ENCODE results near the gene FALEC. TPM values are rescaled to one million over a fixed set of nuclear protein-coding genes. Genes with fewer than 3 reads are reported as not detected.
A peak's percentile ranks its signal among the peaks of the same experiment; 100 is the strongest.

The FALEC gene
- total and polyA plus RNA-seq, 9 of the 15 experiments (the other 6 are each of a cell fraction or from before 2014, with no cell fraction given), result 0.15 to 1.8 (median 0.53) TPM; not detected in 5

GRCh38 chr1:150561974-150562445 lies 46.5 kb downstream of the FALEC start (continued):
- TF ChIP-seq, protein P1, sequence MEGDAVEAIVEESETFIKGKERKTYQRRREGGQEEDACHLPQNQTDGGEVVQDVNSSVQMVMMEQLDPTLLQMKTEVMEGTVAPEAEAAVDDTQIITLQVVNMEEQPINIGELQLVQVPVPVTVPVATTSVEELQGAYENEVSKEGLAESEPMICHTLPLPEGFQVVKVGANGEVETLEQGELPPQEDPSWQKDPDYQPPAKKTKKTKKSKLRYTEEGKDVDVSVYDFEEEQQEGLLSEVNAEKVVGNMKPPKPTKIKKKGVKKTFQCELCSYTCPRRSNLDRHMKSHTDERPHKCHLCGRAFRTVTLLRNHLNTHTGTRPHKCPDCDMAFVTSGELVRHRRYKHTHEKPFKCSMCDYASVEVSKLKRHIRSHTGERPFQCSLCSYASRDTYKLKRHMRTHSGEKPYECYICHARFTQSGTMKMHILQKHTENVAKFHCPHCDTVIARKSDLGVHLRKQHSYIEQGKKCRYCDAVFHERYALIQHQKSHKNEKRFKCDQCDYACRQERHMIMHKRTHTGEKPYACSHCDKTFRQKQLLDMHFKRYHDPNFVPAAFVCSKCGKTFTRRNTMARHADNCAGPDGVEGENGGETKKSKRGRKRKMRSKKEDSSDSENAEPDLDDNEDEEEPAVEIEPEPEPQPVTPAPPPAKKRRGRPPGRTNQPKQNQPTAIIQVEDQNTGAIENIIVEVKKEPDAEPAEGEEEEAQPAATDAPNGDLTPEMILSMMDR (IDR thresholded peaks at IDR 0.05 in 2 of 3, conservative IDR thresholded peaks at IDR 0.05 in 1 of 3; ENCODE audit: insufficient read depth in 2 of 3, low read depth in 1 of 3, low read length in 3 of 3), result no peak
- no peak for TF ChIP-seq ZNF436 (CRISPR knock-in tag; IDR thresholded peaks at IDR 0.05)
- no peak for TF ChIP-seq ZNF184 (CRISPR knock-in tag; IDR thresholded peaks at IDR 0.05)
- TF ChIP-seq HNRNPH1 (optimal IDR thresholded peaks at IDR 0.05; ENCODE audit: low read depth, low read length), result no peak
- no peak for TF ChIP-seq GATA2 (CRISPR knock-in tag; IDR thresholded peaks at IDR 0.05)
- no peak for TF ChIP-seq MAX (CRISPR knock-in tag; IDR thresholded peaks at IDR 0.05)
- 0 out of 2 replicates have a peak, but pooled peaks have one; percentile 42 for TF ChIP-seq ILF3 (IDR thresholded peaks at IDR 0.05; ENCODE audit: borderline replicate concordance)
- TF ChIP-seq ESRRA (IDR thresholded peaks at IDR 0.05; ENCODE audit: borderline replicate concordance, low read depth), result peak; percentile 12; the same call in 1 of the 2 replicates
- TF ChIP-seq DDX20 (tag; IDR thresholded peaks at IDR 0.05; ENCODE audit: low read depth), result no peak
- no peak for TF ChIP-seq FOXK2 (conservative IDR thresholded peaks at IDR 0.05 in 1 of 2, IDR thresholded peaks at IDR 0.05 in 1 of 2; ENCODE audit: low read depth in 2 of 2)
- no peak for TF ChIP-seq TBP (optimal IDR thresholded peaks at IDR 0.05; ENCODE audit: low read depth, low read length)
- TF ChIP-seq PHF21A (IDR thresholded peaks at IDR 0.05; ENCODE audit: borderline replicate concordance, low read depth), result no peak
- TF ChIP-seq, protein P2, sequence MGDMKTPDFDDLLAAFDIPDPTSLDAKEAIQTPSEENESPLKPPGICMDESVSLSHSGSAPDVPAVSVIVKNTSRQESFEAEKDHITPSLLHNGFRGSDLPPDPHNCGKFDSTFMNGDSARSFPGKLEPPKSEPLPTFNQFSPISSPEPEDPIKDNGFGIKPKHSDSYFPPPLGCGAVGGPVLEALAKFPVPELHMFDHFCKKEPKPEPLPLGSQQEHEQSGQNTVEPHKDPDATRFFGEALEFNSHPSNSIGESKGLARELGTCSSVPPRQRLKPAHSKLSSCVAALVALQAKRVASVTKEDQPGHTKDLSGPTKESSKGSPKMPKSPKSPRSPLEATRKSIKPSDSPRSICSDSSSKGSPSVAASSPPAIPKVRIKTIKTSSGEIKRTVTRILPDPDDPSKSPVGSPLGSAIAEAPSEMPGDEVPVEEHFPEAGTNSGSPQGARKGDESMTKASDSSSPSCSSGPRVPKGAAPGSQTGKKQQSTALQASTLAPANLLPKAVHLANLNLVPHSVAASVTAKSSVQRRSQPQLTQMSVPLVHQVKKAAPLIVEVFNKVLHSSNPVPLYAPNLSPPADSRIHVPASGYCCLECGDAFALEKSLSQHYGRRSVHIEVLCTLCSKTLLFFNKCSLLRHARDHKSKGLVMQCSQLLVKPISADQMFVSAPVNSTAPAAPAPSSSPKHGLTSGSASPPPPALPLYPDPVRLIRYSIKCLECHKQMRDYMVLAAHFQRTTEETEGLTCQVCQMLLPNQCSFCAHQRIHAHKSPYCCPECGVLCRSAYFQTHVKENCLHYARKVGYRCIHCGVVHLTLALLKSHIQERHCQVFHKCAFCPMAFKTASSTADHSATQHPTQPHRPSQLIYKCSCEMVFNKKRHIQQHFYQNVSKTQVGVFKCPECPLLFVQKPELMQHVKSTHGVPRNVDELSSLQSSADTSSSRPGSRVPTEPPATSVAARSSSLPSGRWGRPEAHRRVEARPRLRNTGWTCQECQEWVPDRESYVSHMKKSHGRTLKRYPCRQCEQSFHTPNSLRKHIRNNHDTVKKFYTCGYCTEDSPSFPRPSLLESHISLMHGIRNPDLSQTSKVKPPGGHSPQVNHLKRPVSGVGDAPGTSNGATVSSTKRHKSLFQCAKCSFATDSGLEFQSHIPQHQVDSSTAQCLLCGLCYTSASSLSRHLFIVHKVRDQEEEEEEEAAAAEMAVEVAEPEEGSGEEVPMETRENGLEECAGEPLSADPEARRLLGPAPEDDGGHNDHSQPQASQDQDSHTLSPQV (IDR thresholded peaks at IDR 0.05), result no peak
- no peak for TF ChIP-seq MEIS2 (IDR thresholded peaks at IDR 0.05; ENCODE audit: partially characterized antibody)
- TF ChIP-seq ESRRB (CRISPR knock-in tag; IDR thresholded peaks at IDR 0.05; ENCODE audit: borderline replicate concordance), result no peak
- TF ChIP-seq CREBBP (IDR thresholded peaks at IDR 0.05; ENCODE audit: low read depth, low read length), result no peak
- no peak; the same call in 1 of the 2 replicates for TF ChIP-seq POLR2AphosphoS5 (IDR thresholded peaks at IDR 0.05; ENCODE audit: control insufficient read depth, insufficient read depth, low read depth, low read length)
- TF ChIP-seq HNRNPL (IDR thresholded peaks at IDR 0.05; ENCODE audit: low read depth, low read length), result no peak
- TF ChIP-seq NFIC (IDR thresholded peaks at IDR 0.05), result no peak
- TF ChIP-seq ATF2 (CRISPR knock-in tag; IDR thresholded peaks at IDR 0.05), result no peak
- TF ChIP-seq KLF13 (tag; IDR thresholded peaks at IDR 0.05; ENCODE audit: borderline replicate concordance, low read depth), result 0 out of 2 replicates have a peak, but pooled peaks have one; percentile 41

All from K562 (cell line).